H1 (cell line): Measurements from ENCODE around the gene SNTG2. TPM values are rescaled to one million over a fixed set of nuclear protein-coding genes. Genes with fewer than 3 reads are reported as not detected.

Experiments used
- PHF8 ChIP-seq: fragments of 200-600 bp; sonication (generic); conservative IDR thresholded peaks from 2 replicates; pipeline ENCODE4 v1.7.1; 2012; ENCODE audit warnings: low read depth, mild to moderate bottlenecking, inconsistent platforms, low read length, moderate library complexity
- ZNF274 ChIP-seq: IDR thresholded peaks from 2 replicates; pipeline ENCODE4 v1.7.0; 2012; ENCODE audit warnings: low read length, borderline replicate concordance; ENCODE audit errors: extremely low read depth
- polyA plus RNA-seq, 7 experiments: library from polyadenylated mRNA; depleted of rRNA in 3 of 7; stranded (reverse) in 5 of 7; unstranded in 2 of 7; fragments of >200 nt in 5 of 7; fragments of 200-250 nt in 2 of 7; gene quantifications; 1 replicate in 5 of 7; 2 replicates in 1 of 7; 4 replicates in 1 of 7; pipeline versions ENCODE4 v1.2.1 to v1.2.3, GENCODE V29; 2011 to 2013; ENCODE audit warnings: missing spikeins in 2 of 7, mixed read lengths in 2 of 7
- total RNA-seq: library from RNA; stranded (reverse); fragmentation: NEBNext Ultra II Directional; extraction: Animal tissue kit (Norgen Biotek cat#: 25700); gene quantifications from 2 replicates; pipeline ENCODE4 v1.2.1, GENCODE V29; 2021
- TF ChIP-seq, protein P1 (sequence below): IDR thresholded peaks from 2 replicates; pipeline ENCODE4 v1.6.1; 2011; ENCODE audit warnings: low read length, improper control_type of control experiment

Gene SNTG2
- total and polyA plus RNA-seq, 2 of the 8 experiments (the other 6 are each of a cell fraction or from before 2014, with no cell fraction given) = 6.6 to 18.1 TPM

- no peak for TF ChIP-seq ZNF274
- TF ChIP-seq, protein P1, sequence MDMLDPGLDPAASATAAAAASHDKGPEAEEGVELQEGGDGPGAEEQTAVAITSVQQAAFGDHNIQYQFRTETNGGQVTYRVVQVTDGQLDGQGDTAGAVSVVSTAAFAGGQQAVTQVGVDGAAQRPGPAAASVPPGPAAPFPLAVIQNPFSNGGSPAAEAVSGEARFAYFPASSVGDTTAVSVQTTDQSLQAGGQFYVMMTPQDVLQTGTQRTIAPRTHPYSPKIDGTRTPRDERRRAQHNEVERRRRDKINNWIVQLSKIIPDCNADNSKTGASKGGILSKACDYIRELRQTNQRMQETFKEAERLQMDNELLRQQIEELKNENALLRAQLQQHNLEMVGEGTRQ = no peak
- no peak for TF ChIP-seq PHF8
- TF ChIP-seq, all 59 proteins: peak for 0
Measured at GRCh38 chr2:1377473-1377872, 426.8 kb downstream of the SNTG2 start (continued).
